Left ventricle myocardium inferior (tissue), 1 donor: ENCODE results near the gene SEZ6L2. TPM values are rescaled to one million over a fixed set of nuclear protein-coding genes. Genes with fewer than 3 reads are reported as not detected.
A peak's percentile ranks its signal among the peaks of the same experiment; 100 is the strongest.

Source experiments
- DNase-seq: peaks from one replicate; pipeline ENCODE4 v3.0.0-alpha.2; 2020
- H3K27ac ChIP-seq: fragments of 200-600 bp; replicated peaks from 2 replicates; pipeline ENCODE4 v1.8.0; 2021
- H3K27me3 ChIP-seq: fragments of 200-600 bp; 2 replicates; pipeline ENCODE4 v1.8.0; 2021; ENCODE audit warnings: low read depth
- H3K36me3 ChIP-seq: fragments of 200-600 bp; 2 replicates; pipeline ENCODE4 v1.8.0; 2021
- H3K4me1 ChIP-seq: fragments of 200-600 bp; 2 replicates; pipeline ENCODE4 v1.8.0; 2021
- H3K4me3 ChIP-seq: fragments of 200-600 bp; 2 replicates; pipeline ENCODE4 v1.8.0; 2021; ENCODE audit warnings: mild to moderate bottlenecking, moderate library complexity
- H3K9me3 ChIP-seq: fragments of 200-600 bp; replicated peaks from 2 replicates; pipeline ENCODE4 v1.8.0; 2021
- CTCF ChIP-seq: fragments of 200-600 bp; IDR thresholded peaks from 2 replicates; pipeline ENCODE4 v1.8.0; 2021; ENCODE audit warnings: antibody characterized with exemption, mild to moderate bottlenecking, borderline replicate concordance
- intact Hi-C: fragments of 100-400 bp; cut with micrococcal nuclease; formaldehyde crosslinking; loops from one replicate; pipeline ENCODE4 v1.11.0; 2022
- total RNA-seq: library from RNA; stranded (reverse); fragmentation: NEBNext Ultra II Directional; extraction: Animal tissue kit (Norgen Biotek cat#: 25700); gene quantifications from one replicate; pipeline ENCODE4 v1.2.1, GENCODE V29; 2021
- donor health status: DM: no; HTN: yes; CAD: no; lungs with severe emphysema.

SEZ6L2 gene
- total RNA-seq, 1 donor from 2014 or later = 0.38 TPM

GRCh38 chr16:29824589-29825144, 74.7 kb downstream of the SEZ6L2 start:
- no peaks in the 10 kb centered on the region for H3K9me3 ChIP-seq
- peaks cover under 1% of the 10 kb centered on the region for H3K36me3 ChIP-seq
- peak overlapping the region; percentile 87 for H3K27ac ChIP-seq
- peaks cover 88% of the 10 kb centered on the region for H3K4me1 ChIP-seq
- H3K27me3 ChIP-seq = no peaks in the 10 kb centered on the region
- intact Hi-C loops = no loop called here
- H3K4me3 ChIP-seq = peak overlapping the region; percentile 21
- no peak for TF ChIP-seq CTCF
- DNase-seq = no peak

GRCh38 chr16:29821643-29822115, 77.7 kb downstream of the SEZ6L2 start:
- Histone ChIP-seq H3K4me1 (peaks cover 92% of the 10 kb centered on the region), H3K9me3 (no peaks in the 10 kb centered on the region), H3K27ac (peak overlapping the region; percentile 87), H3K4me3 (peak overlapping the region; percentile 81), H3K36me3 (peaks cover 22% of the 10 kb centered on the region), H3K27me3 (no peaks in the 10 kb centered on the region)
- no peak for DNase-seq
- intact Hi-C loops = no loop called here
- no peak for TF ChIP-seq CTCF

Other genes with a start within 250 kb of the SEZ6L2 start
- gene SPN, start 236.3 kb downstream of the SEZ6L2 start, total RNA-seq = 1.3 TPM
- gene QPRT, start 220.4 kb downstream of the SEZ6L2 start, total RNA-seq = 20.8 TPM
- gene C16orf54, start 153.6 kb downstream of the SEZ6L2 start, total RNA-seq = 0.63 TPM
- not detected for gene ZG16, start 121.3 kb downstream of the SEZ6L2 start, total RNA-seq
- 46.9 TPM for gene KIF22, start 108.8 kb downstream of the SEZ6L2 start, total RNA-seq
- gene MAZ, start 93.0 kb downstream of the SEZ6L2 start, total RNA-seq = 77.6 TPM
- gene PRRT2, start 87.4 kb downstream of the SEZ6L2 start, total RNA-seq = 2.1 TPM
- 12.9 TPM for gene PAGR1, start 83.4 kb downstream of the SEZ6L2 start, total RNA-seq
- 38.6 TPM for gene MVP, start 79.1 kb downstream of the SEZ6L2 start, total RNA-seq
- 68.6 TPM for gene CDIPT, start 36.3 kb downstream of the SEZ6L2 start, total RNA-seq
- not detected for gene ASPHD1, start 938 bp upstream of the SEZ6L2 start, total RNA-seq
- gene KCTD13, start 26.7 kb upstream of the SEZ6L2 start, total RNA-seq = 9.2 TPM
- gene TMEM219, start 62.5 kb upstream of the SEZ6L2 start, total RNA-seq = 63.2 TPM
- gene TAOK2, start 74.3 kb upstream of the SEZ6L2 start, total RNA-seq = 34.3 TPM
- 18.8 TPM for gene HIRIP3, start 96.1 kb upstream of the SEZ6L2 start, total RNA-seq
- gene INO80E, start 96.7 kb upstream of the SEZ6L2 start, total RNA-seq = 29.0 TPM
- gene DOC2A, start 111.5 kb upstream of the SEZ6L2 start, total RNA-seq = 0.66 TPM
- not detected for gene C16orf92, start 123.6 kb upstream of the SEZ6L2 start, total RNA-seq
- not detected for gene TLCD3B, start 131.7 kb upstream of the SEZ6L2 start, total RNA-seq
- 3,337 TPM for gene ALDOA, start 166.2 kb upstream of the SEZ6L2 start, total RNA-seq
- 32.2 TPM for gene PPP4C, start 176.4 kb upstream of the SEZ6L2 start, total RNA-seq
- 1.0 TPM for gene TBX6, start 192.4 kb upstream of the SEZ6L2 start, total RNA-seq
- 54.4 TPM for gene YPEL3, start 196.7 kb upstream of the SEZ6L2 start, total RNA-seq
- gene GDPD3, start 214.0 kb upstream of the SEZ6L2 start, total RNA-seq = 2.3 TPM
- 47.6 TPM for gene MAPK3, start 223.7 kb upstream of the SEZ6L2 start, total RNA-seq